ENCODE results near the gene ADCY1.

DNA sequence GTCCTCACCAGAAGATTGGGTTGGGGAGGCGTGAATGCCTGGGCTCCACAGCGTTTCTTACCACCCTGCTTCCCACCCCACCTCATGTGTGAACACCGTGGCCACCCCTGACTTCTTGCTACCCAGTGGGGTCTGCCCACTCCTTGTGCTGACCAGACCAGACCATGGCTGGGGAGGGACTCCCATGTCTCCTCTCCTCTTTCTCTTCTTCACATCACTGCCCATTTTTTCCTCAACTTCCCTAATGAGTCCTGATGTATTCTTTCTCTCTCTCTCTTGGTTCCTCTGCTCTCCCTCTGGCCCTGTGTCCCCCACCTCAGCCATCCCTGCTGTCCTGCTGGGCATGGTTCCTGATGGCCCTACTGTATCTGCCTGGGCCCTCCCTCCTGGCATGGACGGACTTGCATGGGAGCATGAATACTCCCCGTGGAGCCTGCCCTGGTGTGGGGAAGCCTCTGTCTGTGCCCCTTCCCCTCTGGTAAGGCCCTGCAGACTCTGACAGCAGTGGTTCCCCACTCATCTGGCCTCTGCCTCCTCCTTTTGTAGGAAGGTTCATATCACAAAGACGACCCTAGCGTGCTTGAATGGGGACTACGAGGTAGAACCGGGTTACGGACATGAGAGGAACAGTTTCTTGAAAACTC is 85.5 kb downstream of the ADCY1 start:
- TF ChIP-seq, protein P1, sequence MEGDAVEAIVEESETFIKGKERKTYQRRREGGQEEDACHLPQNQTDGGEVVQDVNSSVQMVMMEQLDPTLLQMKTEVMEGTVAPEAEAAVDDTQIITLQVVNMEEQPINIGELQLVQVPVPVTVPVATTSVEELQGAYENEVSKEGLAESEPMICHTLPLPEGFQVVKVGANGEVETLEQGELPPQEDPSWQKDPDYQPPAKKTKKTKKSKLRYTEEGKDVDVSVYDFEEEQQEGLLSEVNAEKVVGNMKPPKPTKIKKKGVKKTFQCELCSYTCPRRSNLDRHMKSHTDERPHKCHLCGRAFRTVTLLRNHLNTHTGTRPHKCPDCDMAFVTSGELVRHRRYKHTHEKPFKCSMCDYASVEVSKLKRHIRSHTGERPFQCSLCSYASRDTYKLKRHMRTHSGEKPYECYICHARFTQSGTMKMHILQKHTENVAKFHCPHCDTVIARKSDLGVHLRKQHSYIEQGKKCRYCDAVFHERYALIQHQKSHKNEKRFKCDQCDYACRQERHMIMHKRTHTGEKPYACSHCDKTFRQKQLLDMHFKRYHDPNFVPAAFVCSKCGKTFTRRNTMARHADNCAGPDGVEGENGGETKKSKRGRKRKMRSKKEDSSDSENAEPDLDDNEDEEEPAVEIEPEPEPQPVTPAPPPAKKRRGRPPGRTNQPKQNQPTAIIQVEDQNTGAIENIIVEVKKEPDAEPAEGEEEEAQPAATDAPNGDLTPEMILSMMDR (IDR thresholded peaks at IDR 0.05): no peak
- no peak for TF ChIP-seq POLR2AphosphoS5 (IDR thresholded peaks at IDR 0.05)
- no peak for TF ChIP-seq POLR2A (IDR thresholded peaks at IDR 0.05)
